OCI-LY7 (cell line): ENCODE data around the gene KLHDC9. TPM values are rescaled to one million over a fixed set of nuclear protein-coding genes. Genes with fewer than 3 reads are reported as not detected.
A peak's percentile ranks its signal among the peaks of the same experiment; 100 is the strongest.

ENCODE experiments used
- BruUV-seq: library from RNA; stranded (reverse); fragments of 400-500 nt; replicated peaks from 2 replicates; lab custom pipeline; 2021; lab: Mats Ljungman, UMichigan
- CTCF ChIA-PET: fragments of 300-600 bp; sonication (Branson Sonifier 250); formaldehyde crosslinking; loops from one replicate; lab custom pipeline; 2022; ENCODE audit warnings: antibody characterized with exemption; ENCODE audit not compliant: unreplicated experiment; lab: Charles Lee
- POLR2A ChIA-PET: fragments of 300-600 bp; sonication (Branson Sonifier 250); formaldehyde crosslinking; loops from one replicate; lab custom pipeline; 2022; ENCODE audit warnings: antibody characterized with exemption; lab: Charles Lee
- DNase-seq: peaks from one replicate; pipeline ENCODE4 v3.0.0-alpha.2; 2015; ENCODE audit warnings: low spot score
- H2AFZ ChIP-seq: fragments of 200-600 bp; sonication (generic), shearing (Covaris generic); 2 replicates; pipeline ENCODE4 v1.6.1; 2014; ENCODE audit warnings: mild to moderate bottlenecking, antibody characterized with exemption, low read length, moderate library complexity
- H3K27ac ChIP-seq: fragments of 200-600 bp; sonication (generic); 2 replicates; pipeline ENCODE4 v1.5.1; 2014; ENCODE audit warnings: mixed run types, low read depth, mild to moderate bottlenecking, moderate library complexity, low read length, inconsistent platforms; ENCODE audit not compliant: poor library complexity, severe bottlenecking
- H3K36me3 ChIP-seq: fragments of 200-600 bp; sonication (generic); 2 replicates; pipeline ENCODE4 v1.6.1; 2014; ENCODE audit warnings: mild to moderate bottlenecking, antibody characterized with exemption, low read length, moderate library complexity, mixed read lengths; ENCODE audit not compliant: insufficient read depth
- H3K4me1 ChIP-seq: fragments of 200-600 bp; sonication (generic); 2 replicates; pipeline ENCODE4 v1.5.1; 2014; ENCODE audit warnings: mild to moderate bottlenecking, low read length; ENCODE audit not compliant: insufficient read depth, poor library complexity, severe bottlenecking
- H3K4me2 ChIP-seq: fragments of 200-600 bp; sonication (generic); 2 replicates; pipeline ENCODE4 v1.6.1; 2014; ENCODE audit warnings: mild to moderate bottlenecking, low read length
- H3K4me3 ChIP-seq: fragments of 200-600 bp; sonication (generic); 2 replicates; pipeline ENCODE4 v1.5.1; 2014; ENCODE audit warnings: mild to moderate bottlenecking, low read depth, low read length; ENCODE audit not compliant: poor library complexity, severe bottlenecking
- H3K79me2 ChIP-seq: fragments of 200-600 bp; sonication (generic); 2 replicates; pipeline ENCODE4 v1.6.1; 2016; ENCODE audit warnings: low read depth, mild to moderate bottlenecking, low read length, moderate library complexity, mixed read lengths; ENCODE audit not compliant: insufficient read depth
- H3K9me2 ChIP-seq: fragments of 200-600 bp; sonication (generic); 2 replicates; pipeline ENCODE4 v1.6.1; 2016; ENCODE audit warnings: mild to moderate bottlenecking, low read length, mixed read lengths; ENCODE audit not compliant: insufficient read depth
- H3K9me3 ChIP-seq: fragments of 200-600 bp; sonication (generic); 2 replicates; pipeline ENCODE4 v1.6.1; 2014; ENCODE audit warnings: mild to moderate bottlenecking, mixed run types, low read length, mixed read lengths
- H4K20me1 ChIP-seq: fragments of 200-600 bp; sonication (generic); 2 replicates; pipeline ENCODE4 v1.6.1; 2014; ENCODE audit warnings: mild to moderate bottlenecking, antibody characterized with exemption, low read length, moderate library complexity, mixed read lengths; ENCODE audit not compliant: insufficient read depth
- EZH2phosphoT487 ChIP-seq: fragments of 200-600 bp; sonication (generic); IDR thresholded peaks from 2 replicates; pipeline ENCODE4 v1.6.1; 2018; ENCODE audit warnings: low read depth, borderline replicate concordance, mild to moderate bottlenecking, mixed run types, antibody characterized with exemption, low read length, moderate library complexity, mixed read lengths
- intact Hi-C: fragments of 100-400 bp; cut with micrococcal nuclease; formaldehyde crosslinking; loops from one replicate; pipeline ENCODE4 v1.10.0; 2022; ENCODE audit not compliant: unreplicated experiment
- total RNA-seq, 2 experiments: library from RNA; depleted of rRNA in 1 of 2; stranded (reverse); fragments of >200 nt in 1 of 2; shearing (Covaris generic) in 1 of 2; gene quantifications; 2 replicates each; pipeline ENCODE4 v1.2.3, GENCODE V29; 2014 to 2022
- TF ChIP-seq, protein P1 (sequence below): fragments of 200-600 bp; sonication (generic); conservative IDR thresholded peaks from 2 replicates; pipeline ENCODE4 v1.5.1; 2014; ENCODE audit warnings: mild to moderate bottlenecking, antibody characterized with exemption, low read length, moderate library complexity, mixed read lengths

The KLHDC9 gene
- total RNA-seq, 2 experiments from 2014 or later: 0.95 to 1.3 TPM

DNA sequence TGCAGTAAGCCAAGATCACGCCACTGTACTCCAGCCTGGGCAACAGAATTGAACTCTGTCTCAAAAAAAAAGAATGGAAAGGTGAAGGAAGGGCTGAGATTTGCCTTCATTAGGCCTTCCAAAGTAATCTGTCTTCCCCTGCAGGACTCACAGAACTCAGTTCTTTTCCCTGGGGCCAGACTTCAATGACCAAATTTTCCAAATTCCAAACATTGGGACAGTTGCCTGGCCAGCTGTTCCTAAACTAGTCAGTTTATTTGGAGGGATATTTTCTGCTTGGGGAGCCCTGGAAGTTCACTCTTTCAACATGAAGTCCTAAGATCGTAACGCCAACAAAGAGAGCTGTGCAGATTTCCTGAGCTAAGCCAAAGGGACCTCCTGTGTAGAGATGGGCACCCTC is 39.7 kb downstream of the KLHDC9 start:
- peaks cover 10% of the 10 kb centered on the region; the same call in 1 of the 2 replicates for H3K79me2 ChIP-seq
- no peaks in the 10 kb centered on the region for H4K20me1 ChIP-seq
- no peaks in the 10 kb centered on the region for H3K9me3 ChIP-seq
- peaks cover 19% of the 10 kb centered on the region for H3K4me1 ChIP-seq
- no peak overlapping the region for H3K4me2 ChIP-seq
- no peak overlapping the region for H3K4me3 ChIP-seq
- BruUV-seq: no TSS peak
- H3K27ac ChIP-seq: no peak overlapping the region
- no peak overlapping the region for H2AFZ ChIP-seq
- ChIA-PET CTCF (interaction anchor here (1.0 to 1.9 kb wide), 3 partner anchors 28 to 140 kb away, joined by 3 to 5 read pairs (median 3); partner anchors contain the start of gene PPOX), POLR2A (interaction anchor here (0.9 to 2.2 kb wide), 6 partner anchors 9 to 91 kb away, joined by 3 to 6 read pairs (median 4); partner anchors contain the start of genes NIT1, PFDN2 and TOMM40L)
- intact Hi-C loops: loop anchor here (2.0 kb wide), 1 partner anchor 141 kb away; no protein-coding TSS in a partner anchor
- H3K36me3 ChIP-seq: no peaks in the 10 kb centered on the region; the same call in 1 of the 2 replicates
- DNase-seq: no peak
- TF ChIP-seq, protein P1, sequence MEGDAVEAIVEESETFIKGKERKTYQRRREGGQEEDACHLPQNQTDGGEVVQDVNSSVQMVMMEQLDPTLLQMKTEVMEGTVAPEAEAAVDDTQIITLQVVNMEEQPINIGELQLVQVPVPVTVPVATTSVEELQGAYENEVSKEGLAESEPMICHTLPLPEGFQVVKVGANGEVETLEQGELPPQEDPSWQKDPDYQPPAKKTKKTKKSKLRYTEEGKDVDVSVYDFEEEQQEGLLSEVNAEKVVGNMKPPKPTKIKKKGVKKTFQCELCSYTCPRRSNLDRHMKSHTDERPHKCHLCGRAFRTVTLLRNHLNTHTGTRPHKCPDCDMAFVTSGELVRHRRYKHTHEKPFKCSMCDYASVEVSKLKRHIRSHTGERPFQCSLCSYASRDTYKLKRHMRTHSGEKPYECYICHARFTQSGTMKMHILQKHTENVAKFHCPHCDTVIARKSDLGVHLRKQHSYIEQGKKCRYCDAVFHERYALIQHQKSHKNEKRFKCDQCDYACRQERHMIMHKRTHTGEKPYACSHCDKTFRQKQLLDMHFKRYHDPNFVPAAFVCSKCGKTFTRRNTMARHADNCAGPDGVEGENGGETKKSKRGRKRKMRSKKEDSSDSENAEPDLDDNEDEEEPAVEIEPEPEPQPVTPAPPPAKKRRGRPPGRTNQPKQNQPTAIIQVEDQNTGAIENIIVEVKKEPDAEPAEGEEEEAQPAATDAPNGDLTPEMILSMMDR: no peak
- no peak for TF ChIP-seq EZH2phosphoT487
- no peaks in the 10 kb centered on the region for H3K9me2 ChIP-seq

DNA sequence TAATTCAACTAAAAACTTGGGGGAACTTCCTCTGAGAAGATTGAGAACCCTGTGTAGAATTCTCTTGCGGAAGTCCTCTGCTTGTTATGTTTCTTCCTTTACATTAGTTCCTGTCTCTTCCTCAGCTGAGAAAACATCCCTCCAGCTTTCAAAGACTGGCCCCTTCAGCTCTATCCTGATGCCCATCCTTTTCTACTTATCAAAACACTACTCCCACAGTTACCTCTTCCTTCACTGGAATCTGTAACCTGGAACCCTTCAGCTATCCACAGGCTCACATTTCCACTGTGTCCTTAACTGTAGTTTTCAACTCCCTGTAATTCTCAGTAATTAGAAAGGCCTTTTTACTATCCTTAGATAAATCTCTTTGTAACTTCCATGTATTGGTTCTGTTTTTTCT is 40.3 kb downstream of the KLHDC9 start:
- intact Hi-C loops: loop anchor here (2.0 kb wide), 1 partner anchor 142 kb away; no protein-coding TSS in a partner anchor
- ChIA-PET CTCF (interaction anchor here (1.0 to 1.9 kb wide), 2 partner anchors 27 to 141 kb away, joined by 3 to 5 read pairs; partner anchors contain the start of gene PPOX), POLR2A (interaction anchor here (0.9 to 1.2 kb wide), 5 partner anchors 8 to 91 kb away, joined by 3 to 5 read pairs (median 4); partner anchors contain the start of genes NIT1, PFDN2 and TOMM40L)
- Histone ChIP-seq H4K20me1 (no peaks in the 10 kb centered on the region), H3K36me3 (no peaks in the 10 kb centered on the region; the same call in 1 of the 2 replicates), H3K79me2 (peaks cover 6% of the 10 kb centered on the region; the same call in 1 of the 2 replicates), H3K4me2 (no peak overlapping the region), H3K9me2 (no peaks in the 10 kb centered on the region), H2AFZ (no peak overlapping the region), H3K9me3 (no peaks in the 10 kb centered on the region), H3K27ac (no peak overlapping the region), H3K4me3 (no peak overlapping the region), H3K4me1 (peaks cover 18% of the 10 kb centered on the region)
- no TSS peak for BruUV-seq
- no peak for DNase-seq
- TF ChIP-seq, protein P1: no peak
- TF ChIP-seq EZH2phosphoT487: no peak

DNA sequence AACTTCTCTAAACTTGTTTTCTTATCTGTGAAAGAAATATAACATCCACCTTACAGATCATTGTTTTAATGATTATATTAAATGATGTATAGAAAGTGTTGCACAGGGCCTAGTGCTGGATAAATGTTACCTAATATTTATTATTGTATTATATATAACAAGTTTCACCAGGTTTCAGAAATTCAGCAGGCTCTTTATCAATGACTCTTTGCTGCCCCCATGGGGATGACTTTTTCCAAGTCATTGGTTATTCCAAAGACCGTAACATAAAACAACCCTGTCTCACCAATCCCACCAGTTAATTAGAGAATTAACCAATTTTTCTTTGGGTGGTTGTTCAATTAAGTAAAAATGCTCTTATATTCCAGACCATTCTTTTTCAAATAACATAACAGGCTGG is 41.6 kb downstream of the KLHDC9 start:
- no peak overlapping the region for H3K27ac ChIP-seq
- H4K20me1 ChIP-seq: no peaks in the 10 kb centered on the region
- peaks cover 14% of the 10 kb centered on the region for H3K4me1 ChIP-seq
- BruUV-seq: no TSS peak
- no peak overlapping the region for H3K4me3 ChIP-seq
- H2AFZ ChIP-seq: no peak overlapping the region
- H3K4me2 ChIP-seq: no peak overlapping the region
- no peak for TF ChIP-seq EZH2phosphoT487
- TF ChIP-seq, protein P1: peak; percentile 85
- intact Hi-C loops: loop anchor here (2.0 kb wide), 1 partner anchor 143 kb away; no protein-coding TSS in a partner anchor
- CTCF ChIA-PET: no interaction called here
- peak; percentile 52 for DNase-seq
- no peaks in the 10 kb centered on the region for H3K9me2 ChIP-seq
- POLR2A ChIA-PET: no interaction called here
- no peaks in the 10 kb centered on the region for H3K79me2 ChIP-seq
- no peaks in the 10 kb centered on the region for H3K9me3 ChIP-seq
- H3K36me3 ChIP-seq: no peaks in the 10 kb centered on the region; the same call in 1 of the 2 replicates
